HG02623 (cell line): ENCODE measurements around the gene C10orf95.
"Not testable (repeated sequence)": the region's sequence is repeated elsewhere in the genome, so short reads cannot be mapped to it uniquely, and the experiment has no call there.

Experiments
- ATAC-seq: cut with Tn5 transposase; IDR thresholded peaks from one replicate; pipeline ENCODE4 v1.9.1; 2021; ENCODE audit warnings: moderate library complexity; ENCODE audit not compliant: unreplicated experiment

The C10orf95 gene

DNA sequence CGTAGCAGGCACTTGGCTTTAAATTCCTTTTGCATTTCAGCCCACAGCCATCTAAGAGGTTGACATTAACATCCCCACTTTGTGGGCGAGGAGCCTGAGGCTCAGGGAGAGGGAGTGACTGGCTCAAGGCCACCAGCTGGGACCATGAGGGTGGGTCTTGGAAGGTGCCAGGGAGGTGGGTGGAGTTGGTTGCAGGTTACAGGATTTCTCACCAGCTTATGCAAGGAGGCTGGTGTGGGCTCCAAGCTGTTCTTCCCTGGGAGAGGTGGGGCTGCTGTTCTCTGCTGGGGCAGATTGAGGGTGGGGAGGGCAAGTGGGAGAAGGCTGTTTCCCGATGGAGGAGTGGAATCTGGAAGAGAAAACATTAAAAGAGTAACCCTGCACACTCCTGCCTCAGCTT is 14.1 kb upstream of the C10orf95 start:
- no peak for ATAC-seq

DNA sequence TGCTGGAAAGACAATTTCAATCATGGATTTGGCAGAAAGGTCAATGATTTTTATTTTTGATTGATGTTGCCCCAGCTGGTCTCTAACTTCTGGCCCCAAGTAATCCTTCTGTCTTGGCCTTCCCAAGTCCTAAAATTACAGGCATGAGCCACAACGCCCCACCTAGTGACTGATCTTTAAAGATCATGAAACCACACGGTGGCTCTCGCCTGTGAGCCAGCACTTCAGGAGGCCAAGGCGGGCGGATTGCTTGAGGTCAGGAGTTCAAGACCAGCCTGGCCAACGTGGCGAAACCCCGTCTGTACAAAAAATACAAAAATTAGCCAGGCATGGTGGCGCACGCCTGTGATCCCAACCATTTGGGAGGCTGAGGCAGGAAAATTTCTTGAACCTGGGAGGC is 12.6 kb upstream of the C10orf95 start:
- ATAC-seq = no peak

DNA sequence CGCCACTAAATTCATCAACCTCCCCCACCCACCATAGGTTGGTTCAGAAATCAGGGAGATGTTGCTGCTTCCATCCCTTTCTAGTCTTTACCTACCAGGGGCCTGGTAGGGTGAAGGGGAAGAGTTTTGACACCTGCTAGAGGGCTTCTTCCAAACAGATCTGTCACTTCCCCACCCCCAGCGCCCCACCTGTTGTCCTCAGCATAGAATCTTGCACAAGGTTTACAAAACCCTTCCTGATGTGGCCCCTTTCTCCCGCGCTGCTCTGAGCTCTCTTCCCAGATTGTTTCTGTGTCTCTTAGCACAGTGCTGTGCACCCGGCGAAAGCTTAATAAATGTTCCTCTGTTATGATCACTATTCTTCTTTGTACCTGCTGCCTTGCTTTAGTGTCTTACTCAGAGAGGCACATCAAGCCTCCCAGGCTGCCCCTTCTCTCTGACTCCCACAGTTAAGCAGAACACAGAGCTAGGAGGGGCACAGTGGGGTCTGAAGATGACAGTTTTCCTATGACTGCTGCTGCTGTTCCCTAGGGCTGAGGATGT is 11.2 kb upstream of the C10orf95 start:
- no peak for ATAC-seq

DNA sequence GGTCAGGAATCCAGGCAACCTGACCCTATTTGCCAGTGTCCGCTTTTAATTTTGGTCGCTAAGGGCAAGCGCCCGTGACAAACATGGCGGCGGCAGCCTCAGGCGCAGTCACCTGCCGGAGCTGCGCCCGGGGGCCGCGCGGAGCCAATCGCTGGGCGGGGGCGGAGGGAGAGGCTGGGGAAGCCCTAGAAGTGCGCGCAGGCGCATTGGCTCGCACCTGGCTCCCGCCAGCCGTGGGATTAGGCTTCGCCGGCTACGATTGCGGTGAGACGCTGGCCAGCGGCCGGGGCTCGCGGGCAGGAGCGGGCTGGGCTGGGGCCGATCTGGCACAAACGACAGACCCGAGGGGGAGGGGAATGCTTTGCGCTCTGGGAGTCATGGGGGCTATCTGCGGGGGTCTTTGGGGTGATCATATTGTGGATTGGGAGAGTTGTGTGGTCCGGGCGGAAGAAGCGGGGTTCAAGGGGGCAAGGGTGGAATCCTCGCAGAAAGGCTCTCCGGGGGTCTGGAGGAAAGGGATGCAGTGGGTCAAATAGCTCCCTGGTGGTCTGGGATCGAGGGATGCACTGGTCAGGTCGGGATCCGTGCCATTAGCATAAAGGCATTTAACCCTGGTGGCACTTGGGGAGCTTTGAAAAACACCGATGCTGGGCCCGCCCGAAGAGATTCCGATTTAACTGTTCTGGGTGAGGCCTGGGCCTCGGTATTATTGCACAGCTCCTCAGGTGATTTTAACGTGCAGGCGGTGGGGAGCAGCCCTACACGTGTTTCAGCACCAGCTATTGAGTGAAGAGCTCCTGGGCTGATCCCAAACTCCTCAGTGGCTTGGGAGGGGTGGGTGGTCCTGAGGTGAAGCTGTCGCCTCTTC is 10.1 kb upstream of the C10orf95 start:
- ATAC-seq = no peak

DNA sequence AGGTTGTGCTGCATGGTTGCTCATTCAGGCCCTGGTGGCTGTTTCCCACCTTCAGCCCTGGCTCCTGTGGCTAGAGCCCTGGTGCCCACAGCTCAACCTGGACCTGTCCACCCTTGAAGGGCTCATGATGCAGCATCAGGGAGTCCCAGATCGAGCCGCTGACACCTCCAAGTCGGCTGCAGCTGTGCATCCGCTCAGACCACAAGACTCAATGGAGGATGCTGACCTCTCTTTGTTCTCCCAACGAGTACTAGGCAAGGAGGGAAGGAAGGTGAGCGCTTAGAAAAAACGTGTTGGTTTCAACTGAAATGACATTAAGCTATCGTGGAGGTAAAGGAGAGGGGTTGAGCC is 9.5 kb upstream of the C10orf95 start:
- ATAC-seq = no peak

DNA sequence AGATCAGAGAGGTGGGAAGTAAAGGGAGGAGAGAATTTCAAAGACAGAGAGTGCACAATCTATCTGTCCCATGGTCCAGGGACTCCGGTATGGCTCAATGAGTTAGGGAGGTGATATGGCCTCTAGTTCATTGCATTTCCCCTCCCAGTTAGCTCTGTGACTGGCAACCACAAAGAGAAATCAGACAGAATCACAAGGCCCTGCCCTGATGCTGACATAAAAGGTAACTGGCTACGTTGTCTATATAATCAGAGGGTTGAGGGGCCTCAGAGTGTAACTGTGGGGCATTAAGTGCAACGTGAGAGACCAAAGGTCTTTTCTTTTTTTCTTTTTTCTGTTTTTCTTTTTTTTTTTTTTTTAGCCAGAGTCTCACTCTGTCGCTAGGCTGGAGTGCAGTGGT is 7.3 kb upstream of the C10orf95 start:
- no peak for ATAC-seq

DNA sequence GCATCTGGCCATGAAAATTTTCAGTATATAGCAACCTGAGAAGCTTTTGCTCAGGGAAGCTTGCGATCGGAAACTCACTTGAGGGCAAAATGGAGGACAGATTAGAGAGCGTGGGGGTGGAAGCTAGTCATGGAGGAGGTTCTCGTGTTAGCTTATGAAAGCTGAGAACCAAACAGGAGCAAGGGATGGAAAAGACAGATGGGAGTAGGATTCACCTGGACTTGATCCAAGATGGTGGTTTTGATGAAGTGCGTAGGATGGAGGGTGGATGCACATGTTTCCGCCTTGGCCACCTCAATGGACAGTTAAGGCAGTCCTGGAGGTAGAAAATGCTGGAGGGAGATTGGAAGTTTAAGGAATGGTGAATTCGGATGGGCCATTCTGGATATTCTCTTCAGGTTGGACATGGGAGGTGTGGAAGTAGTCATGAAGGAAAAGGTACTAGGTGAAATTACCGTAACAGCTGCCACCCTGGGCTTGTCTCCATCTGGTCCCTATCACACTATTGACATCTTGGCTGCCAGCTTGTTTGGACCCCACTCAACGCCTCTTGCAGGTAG is 6.3 kb upstream of the C10orf95 start:
- no peak for ATAC-seq

DNA sequence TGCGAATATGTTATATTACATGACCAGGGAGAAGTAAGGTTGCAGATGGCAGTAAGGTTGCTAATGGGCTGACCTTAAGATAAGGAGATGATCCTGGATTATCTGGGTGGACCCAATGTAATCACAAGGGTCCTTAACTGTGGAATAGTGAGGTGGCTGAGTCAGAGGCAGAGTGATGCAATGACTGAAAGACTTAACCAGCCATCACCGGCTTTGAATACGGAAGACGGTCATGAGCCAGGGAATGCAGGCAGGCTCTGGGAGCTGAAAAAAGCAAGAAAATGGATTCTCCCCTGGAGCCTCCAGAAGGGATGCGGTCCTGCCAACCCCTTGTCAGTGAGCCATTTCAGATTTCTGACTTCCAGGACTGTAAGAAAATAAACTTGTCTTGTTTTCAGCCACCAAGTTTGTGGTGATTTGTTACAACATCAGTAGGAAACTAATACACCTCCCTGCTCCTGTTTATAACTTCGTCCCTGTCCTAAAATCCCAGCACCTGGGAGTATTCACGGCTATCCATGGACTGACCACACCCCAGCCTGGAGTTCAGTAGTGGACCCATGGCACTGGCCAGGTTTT is 4.6 kb upstream of the C10orf95 start:
- no peak for ATAC-seq

DNA sequence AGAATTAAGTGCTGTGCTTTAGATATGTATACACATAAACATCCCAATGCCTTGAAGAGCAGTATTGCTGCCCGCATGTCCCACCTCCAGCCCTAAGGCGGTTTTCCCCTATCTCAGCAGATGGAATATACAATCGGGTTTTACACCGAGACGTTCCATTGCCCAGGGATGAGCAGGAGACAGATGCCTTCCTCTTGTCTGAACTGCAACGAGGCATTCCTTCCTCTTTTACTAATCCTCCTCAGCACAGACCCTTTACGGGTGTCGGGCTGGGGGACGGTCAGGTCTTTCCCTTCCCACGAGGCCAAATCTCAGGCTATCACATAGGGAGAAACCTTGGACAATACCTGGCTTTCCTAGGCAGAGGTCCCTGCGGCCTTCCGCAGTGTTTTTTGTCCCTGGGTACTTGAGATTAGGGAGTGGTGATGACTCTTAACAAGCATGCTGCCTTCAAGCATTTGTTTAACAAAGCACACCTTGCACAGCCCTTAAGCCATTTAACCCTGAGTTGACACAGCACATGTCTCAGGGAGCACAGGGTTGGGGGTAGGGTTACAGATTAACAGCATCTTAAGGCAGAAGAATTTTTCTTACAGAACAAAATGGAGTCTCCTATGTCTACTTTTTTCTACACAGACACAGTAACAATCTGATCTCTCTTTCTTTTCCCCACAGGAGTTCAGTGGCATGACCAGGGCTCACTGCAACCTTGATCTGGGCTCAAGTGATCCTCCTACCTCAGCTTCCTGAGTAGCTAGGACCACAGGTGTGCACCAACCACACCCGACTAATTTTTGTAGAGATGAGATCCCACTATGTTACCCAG is 3.5 kb upstream of the C10orf95 start:
- not testable (repeated sequence) for ATAC-seq

DNA sequence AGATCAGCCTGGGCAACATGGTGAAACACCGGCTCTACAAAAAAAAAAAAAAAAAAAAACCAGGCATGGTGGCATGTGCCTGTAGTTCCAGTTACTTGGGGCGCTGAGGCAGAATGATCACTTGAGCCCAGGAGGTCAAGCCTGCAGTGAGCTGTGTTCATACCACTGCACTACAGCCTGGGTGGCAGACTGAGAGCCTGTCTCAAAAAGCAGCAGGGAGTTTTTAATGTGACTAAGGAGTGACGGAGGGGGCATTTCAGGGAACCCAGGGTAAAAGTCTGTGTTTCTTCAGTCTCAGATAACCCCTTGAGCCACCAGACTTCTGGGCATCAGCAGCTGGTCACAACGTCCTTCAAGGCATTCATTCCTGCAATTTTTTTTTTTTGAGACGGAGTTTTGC is 2.2 kb upstream of the C10orf95 start:
- ATAC-seq = no peak

DNA sequence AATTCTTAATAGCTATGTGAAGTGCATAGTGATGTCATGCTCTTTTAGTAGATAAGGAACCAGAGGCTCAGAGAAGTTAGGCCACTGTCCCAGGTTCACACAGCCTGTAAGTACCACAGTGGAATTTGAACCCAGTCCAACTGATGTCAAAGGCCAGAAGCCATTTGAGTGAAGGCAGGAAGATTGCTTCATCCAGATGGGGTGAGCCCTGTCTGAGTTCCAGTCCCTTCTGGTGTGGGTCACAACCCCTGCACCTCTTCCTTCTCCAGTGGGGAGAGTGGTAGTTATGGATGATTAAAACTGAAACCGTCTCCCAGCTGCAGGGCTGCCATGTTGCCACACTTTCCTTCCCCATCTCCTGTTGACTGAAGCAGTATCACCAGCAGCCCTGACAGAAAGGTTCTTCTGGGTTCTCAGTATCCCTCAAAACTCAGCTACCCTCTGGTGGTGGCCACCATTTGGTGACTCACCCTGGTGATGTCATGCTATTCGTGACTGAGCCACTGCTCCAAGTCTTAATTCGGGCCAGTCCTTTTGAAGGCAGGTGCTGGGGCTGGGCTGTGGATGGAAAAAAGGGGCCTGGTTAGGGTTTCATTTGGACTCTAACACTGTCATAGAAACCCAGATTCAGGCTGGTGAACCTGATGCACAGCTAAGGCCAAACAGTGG is 1.5 kb upstream of the C10orf95 start:
- ATAC-seq = no peak

DNA sequence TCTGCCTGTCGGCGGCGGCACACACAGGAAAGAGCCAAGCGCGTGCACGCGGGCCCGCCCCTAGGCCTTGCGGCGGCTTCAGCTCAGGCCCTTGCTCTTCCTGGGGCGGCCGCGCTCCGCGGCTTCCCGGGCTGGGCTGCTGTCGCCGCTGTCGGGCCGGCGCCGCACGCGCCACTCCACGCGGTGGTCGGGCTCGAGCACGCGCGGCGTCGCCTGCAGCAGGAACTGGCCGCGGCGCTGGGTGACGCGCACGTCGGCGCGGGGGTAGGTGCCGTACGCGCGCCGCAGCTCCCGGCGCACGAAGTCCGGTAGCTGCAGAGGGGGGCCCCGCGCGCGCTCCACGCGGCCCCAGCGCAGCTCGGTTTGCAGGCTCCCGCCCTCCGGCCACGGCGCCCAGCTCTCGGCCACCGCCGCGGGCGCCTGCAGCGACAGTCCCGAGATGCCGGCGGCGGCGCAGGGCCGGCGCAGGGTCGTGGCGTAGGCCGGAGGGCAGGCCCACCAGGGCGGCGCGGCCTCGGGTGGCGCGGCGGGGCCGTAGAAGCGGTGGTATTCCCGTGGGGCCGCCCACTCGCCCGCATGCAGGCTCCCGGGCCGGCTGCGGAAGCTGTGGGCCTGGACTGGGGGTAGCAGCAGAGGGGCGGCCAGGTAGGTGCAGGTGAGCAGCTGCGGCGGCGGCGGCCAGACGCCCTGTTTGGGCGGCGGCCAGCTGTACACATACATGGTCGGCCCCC is 804 bp downstream of the C10orf95 start:
- ATAC-seq = peak; percentile 68

DNA sequence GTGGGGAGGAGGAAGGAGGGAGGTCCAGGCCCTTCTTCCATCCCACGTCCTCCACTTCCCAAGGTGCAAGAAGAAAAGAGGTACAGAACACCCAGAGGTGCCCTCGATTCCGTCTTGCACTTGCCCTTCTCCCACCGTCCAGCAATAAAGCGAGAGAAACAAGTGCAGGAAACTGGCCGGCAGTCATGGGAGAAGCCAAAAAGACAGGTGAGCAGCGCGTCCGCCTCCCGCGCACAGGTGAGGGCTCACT is 1.3 kb downstream of the C10orf95 start:
- ATAC-seq = no peak

DNA sequence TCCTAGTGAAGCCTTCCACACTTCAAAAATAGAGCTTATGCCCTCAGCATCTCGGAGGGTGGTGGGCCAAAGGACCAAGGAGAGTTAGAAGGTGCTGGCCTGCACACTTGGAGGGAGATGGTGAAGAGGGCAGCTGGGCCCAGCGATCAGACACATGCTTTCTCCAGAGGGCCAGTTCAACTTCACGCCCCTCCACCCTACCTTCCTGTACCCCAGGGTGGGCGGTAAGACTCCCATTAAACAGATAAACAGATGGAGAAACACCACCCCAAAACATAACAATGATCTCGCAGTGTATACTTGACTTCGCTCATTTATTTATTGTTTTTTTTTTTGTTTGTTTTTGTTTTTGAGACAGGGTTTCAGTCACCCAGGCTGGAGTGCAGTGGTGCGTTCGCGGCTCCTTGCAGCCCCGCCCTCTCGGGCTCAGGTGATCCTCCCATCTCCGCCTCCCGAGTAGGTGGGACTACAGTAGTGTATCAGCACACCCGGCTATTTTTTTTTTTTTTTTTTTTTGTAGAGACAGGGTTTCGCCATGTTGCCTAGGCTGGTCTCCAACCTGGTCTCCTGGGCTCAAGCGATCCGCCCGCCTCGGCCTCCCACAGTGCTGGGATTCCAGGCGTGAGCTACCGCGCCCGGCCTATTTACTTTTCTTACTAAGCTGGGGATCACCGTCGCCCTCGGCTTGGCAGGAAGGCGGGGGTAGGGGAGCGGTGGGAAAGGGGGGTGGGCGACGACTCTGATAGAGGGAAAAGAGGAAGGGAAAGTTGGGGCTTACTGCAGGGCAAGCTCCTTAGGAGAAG is 1.8 kb downstream of the C10orf95 start:
- peak; percentile 36 for ATAC-seq

DNA sequence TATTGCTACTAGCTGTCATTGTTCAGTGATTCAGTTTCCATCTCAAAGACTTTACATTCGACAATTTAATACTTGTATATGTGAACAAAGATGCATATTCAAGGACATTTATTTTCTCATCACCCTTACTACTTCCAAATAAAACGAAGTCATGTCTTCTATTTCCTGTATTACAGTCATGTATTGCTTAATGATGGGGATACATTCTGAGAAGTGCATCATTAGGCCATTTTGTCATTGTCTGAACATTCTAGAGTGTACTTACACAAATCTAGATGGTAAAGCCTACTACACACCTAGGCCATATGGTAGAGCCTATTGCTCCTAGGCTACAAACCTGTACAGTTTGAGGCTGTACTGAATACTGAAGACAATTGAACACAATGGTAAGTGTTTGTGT is 6.5 kb downstream of the C10orf95 start:
- no peak for ATAC-seq

DNA sequence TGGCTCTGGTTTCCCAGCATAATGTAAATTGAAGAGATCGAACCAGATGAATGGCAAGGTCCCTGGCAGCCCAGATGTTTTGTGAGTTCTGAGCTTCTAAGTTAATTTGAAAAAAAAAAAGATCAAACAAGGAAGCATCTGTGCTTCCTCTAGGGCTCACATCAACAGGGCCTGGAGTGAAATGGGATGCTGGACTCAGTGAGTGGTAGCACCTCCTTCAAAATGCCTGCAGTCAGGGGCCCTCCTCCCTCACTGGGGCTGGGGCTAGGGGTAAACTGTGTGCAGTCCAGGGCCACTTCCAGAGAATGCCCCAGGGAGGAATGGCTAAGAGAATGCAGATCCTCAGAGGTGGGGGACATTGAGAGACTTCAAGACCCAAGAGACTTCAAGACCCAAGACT is 13.0 kb downstream of the C10orf95 start:
- no peak for ATAC-seq

DNA sequence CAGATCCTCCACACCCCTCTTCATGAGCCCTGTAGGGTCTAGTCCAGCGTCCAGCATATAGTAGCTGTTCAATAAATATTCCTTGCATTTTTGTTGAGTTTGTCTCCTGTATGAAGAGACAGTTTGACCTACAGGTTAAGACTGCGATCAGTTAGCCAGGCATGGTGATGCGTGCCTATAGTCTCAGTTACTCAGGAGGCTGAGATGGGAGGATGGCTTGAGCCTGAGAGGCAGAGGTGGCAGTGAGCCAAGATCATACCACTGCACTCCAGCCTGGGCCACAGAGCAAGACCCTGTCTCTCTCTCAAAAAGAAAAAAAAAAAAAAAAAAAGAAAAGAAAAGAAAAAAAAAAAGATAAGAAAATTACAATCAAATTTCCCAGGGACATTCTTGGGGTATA is 13.8 kb downstream of the C10orf95 start:
- no peak for ATAC-seq

DNA sequence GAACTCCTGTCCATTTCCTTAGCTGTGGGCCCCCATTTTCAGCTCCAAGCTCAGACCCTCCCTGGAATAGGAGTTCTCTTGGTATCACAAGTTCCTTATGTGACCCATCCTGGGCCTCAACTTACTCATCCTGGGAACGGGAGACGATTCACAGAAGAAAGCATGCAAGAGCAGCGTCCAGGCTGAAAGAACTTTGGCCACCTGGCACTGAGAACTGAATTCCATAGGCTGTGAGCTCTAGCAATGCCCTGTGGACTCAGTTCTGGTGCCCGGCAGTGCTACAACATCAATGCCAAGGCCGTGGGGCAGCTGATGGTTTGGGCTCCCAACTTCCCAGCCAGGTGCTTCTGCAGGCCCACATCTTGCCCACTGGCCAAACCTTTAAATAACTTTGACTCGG is 15.0 kb downstream of the C10orf95 start:
- ATAC-seq = no peak

DNA sequence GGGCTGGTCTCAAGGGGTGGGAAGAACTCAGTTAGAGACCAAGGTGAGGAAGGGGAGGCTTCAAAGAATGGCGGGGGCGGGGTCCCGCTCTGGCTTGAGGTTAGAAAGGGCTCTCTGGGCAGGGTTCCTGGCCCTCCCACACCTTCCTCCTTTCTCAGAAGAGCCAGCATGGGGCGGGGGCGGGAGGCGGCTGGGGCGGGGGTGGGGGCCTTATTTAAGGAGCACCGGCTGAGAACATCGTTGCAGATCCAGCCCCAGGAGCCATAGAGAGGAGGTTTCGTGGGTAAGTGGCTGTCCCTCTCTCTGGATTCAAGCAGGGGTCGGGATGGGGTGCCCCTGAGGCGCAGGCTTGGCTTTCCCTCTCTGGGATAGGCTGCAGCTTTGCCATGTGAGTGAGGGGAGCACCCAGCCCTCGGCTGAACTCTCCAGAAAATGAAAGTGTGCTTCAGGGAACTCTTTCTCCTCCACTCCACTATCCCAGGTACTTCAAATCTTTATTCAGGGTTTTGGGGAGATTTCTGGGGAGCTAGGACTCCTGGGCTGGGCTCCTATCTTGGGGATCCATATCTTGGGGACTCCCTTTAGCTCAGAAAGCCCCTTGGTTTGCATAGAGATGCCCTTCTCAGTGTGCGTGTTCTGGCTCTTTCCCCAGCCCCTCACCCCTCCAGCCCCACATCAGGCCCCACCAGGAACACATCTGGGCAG is 15.7 kb downstream of the C10orf95 start:
- ATAC-seq = no peak
